Muscle layer of colon (tissue), 2 donors: ENCODE data around the gene ST6GALNAC3.

Experiments used
- H3K27ac ChIP-seq: one replicate; pipeline ENCODE4 v1.7.0; 2013; ENCODE audit warnings: low read depth, mild to moderate bottlenecking, low read length, moderate library complexity
- H3K27me3 ChIP-seq, 2 donors: one replicate each; pipeline ENCODE4 v1.7.0; 2013; ENCODE audit warnings: low read length in 2 of 2, mild to moderate bottlenecking in 2 of 2; ENCODE audit not compliant: insufficient read depth in 2 of 2, control insufficient read depth in 1 of 2
- H3K36me3 ChIP-seq: one replicate; pipeline ENCODE4 v1.7.0; 2013; ENCODE audit warnings: mild to moderate bottlenecking, low read length; ENCODE audit not compliant: insufficient read depth
- H3K4me1 ChIP-seq: one replicate; pipeline ENCODE4 v1.7.0; 2013; ENCODE audit warnings: mild to moderate bottlenecking, low read length; ENCODE audit not compliant: insufficient read depth
- H3K4me3 ChIP-seq, 2 donors: one replicate each; pipeline ENCODE4 v1.7.0; 2013; ENCODE audit warnings: low read length in 2 of 2, low read depth in 1 of 2, mild to moderate bottlenecking in 1 of 2, moderate library complexity in 1 of 2
- H3K9ac ChIP-seq: one replicate; pipeline ENCODE4 v1.7.0; 2013; ENCODE audit warnings: low read length
- H3K9me3 ChIP-seq: one replicate; pipeline ENCODE4 v1.7.0; 2013; ENCODE audit warnings: mild to moderate bottlenecking, low read length
- donor health status: abdominal sarcoma.
- donor health status: Adenocarcinoma of cecum.

The ST6GALNAC3 gene

DNA sequence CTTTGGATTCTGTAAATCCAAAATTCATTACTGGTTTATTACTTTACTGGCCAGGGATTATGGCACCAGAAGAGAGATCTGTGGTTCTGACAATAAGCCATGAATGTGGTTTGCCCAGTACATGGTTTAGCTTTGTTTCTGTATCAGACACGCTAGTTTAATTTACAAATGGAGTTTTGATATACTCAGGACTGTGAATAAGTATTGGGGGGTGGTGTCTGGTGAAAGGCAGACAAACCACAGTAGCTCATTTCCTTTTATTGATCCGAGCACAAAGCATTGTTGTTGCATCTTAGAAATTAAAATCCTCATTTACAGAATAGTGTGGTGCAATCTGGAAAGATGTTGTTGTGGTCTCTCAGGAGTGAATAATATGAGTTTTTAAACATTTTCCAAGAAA, 96.0 kb downstream of the ST6GALNAC3 start:
- Histone ChIP-seq H3K27me3 (no peaks in the 10 kb centered on the region), H3K9ac (no peak overlapping the region), H3K27ac (no peak overlapping the region), H3K36me3 (no peaks in the 10 kb centered on the region), H3K4me3 (no peak overlapping the region), H3K4me1 (no peaks in the 10 kb centered on the region), H3K9me3 (no peaks in the 10 kb centered on the region)

DNA sequence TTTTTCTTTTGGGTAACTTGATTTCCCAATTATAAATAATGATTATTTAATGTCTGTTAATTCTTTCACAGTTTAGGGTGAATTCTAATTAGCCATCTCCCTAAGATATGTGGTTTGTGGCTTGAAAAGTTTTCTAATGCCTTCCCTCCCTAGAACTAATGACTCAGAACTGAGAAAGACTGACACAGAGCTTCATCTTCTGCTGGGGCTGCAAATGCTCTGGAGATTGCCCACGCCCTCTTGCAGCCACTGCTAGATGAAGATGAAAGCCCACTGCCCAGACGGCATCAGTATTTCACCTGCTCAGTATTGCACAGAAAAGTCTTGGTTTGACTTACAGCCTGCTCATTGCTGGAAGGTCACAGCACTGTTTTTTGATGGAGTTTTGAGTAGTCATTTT, 101.5 kb downstream of the ST6GALNAC3 start:
- H3K36me3 ChIP-seq: no peaks in the 10 kb centered on the region
- no peak overlapping the region for H3K4me3 ChIP-seq
- H3K27ac ChIP-seq: no peak overlapping the region
- no peaks in the 10 kb centered on the region for H3K4me1 ChIP-seq
- H3K9me3 ChIP-seq: no peaks in the 10 kb centered on the region
- H3K9ac ChIP-seq: no peak overlapping the region
- no peaks in the 10 kb centered on the region for H3K27me3 ChIP-seq

DNA sequence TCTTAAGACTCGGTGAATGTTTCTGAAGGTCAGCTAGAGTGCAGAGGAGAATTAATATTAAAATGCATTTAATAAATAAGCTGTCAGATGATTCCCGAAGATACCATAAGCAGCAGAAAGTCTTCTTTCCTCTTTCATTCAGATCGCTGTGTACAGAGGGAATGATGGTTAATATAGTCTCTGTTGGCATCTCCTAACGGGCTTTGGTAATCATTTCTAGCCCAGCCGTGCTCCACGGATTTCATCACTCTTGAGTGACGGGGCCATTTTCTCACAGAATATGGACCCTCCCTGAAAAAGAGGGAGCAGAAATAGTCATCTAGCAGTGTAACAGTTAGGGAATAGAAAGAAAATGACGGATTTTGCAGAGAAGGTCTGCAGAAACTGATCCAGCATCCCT, 103.1 kb downstream of the ST6GALNAC3 start:
- Histone ChIP-seq H3K4me3 (no peak overlapping the region), H3K9me3 (no peaks in the 10 kb centered on the region), H3K9ac (no peak overlapping the region), H3K4me1 (no peaks in the 10 kb centered on the region), H3K27ac (no peak overlapping the region), H3K27me3 (no peaks in the 10 kb centered on the region), H3K36me3 (no peaks in the 10 kb centered on the region)

DNA sequence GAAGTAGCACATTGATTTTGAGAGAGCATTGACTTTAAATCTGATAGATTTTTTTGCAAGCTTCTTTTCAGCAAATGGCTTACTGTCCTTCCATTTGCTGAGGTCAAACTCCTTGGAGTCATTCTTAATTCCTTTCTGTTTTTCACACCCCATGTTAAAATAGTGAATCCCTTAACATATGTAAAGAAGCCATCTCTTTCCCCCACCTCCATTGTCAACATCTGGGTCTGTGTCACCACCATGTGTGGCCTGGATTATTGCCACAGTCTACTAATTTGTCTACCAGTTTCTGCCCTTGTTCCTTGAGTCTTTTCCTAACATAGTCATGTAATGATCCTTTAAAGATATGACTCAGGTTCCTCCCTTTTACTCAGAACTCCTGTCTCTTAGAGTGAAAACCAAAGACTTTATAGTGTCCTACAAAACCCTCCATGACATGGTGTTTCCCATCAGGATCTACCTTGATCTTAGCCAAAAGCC, 104.7 kb downstream of the ST6GALNAC3 start:
- Histone ChIP-seq H3K9ac (no peak overlapping the region), H3K9me3 (no peaks in the 10 kb centered on the region), H3K4me3 (no peak overlapping the region), H3K27ac (no peak overlapping the region), H3K27me3 (no peaks in the 10 kb centered on the region), H3K36me3 (no peaks in the 10 kb centered on the region), H3K4me1 (no peaks in the 10 kb centered on the region)

DNA sequence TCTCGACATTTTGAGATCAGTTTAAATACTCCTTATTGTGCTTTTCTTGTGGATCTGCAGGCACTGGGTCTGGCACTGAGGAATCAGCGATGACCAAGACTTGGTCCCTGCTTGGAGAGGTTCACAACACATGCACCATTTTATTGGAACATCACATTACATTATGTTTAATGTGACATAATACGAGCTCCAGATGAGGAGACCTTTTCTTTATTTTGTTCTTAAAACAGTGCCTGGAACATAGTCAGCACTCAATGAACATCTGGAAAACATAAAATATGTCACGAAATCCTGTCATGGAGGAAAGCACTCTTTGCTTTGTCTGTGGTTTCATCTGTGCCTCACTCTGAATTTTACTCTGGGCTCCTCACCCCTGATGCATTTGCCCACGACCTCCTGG, 110.7 kb downstream of the ST6GALNAC3 start:
- Histone ChIP-seq H3K27me3 (no peaks in the 10 kb centered on the region), H3K9me3 (no peaks in the 10 kb centered on the region), H3K4me3 (no peak overlapping the region), H3K36me3 (no peaks in the 10 kb centered on the region), H3K9ac (no peak overlapping the region), H3K4me1 (no peaks in the 10 kb centered on the region), H3K27ac (no peak overlapping the region)

DNA sequence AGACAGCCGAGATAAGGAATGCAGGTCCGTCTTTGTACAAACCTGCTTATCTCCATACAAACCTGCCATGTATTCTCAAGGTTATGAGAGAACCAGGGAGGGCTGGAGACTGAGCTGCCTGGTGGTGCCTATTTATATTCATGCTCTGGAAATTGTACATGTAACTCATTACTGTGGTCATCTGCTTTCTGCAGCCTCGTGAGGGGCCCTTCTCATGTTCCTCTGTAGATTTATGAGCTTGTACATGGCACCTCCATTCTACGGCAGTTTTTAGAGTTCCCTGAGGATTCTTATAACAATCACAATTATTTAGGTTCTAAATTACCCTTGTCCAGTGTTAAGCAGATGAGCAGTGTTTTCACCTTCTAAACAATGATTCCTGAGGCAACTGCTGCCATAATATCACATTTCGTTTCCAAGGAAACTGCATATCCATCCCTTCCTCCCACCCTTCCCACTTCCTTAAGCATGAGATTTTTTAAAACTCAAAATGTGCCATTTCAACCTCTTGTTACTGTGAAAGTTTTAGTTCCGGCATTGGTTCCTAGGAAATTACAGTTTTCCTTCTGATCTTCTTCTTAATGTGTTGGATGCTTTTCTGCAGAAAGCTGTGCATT, 112.1 kb downstream of the ST6GALNAC3 start:
- no peaks in the 10 kb centered on the region for H3K9me3 ChIP-seq
- no peaks in the 10 kb centered on the region for H3K36me3 ChIP-seq
- H3K27me3 ChIP-seq: no peaks in the 10 kb centered on the region
- no peaks in the 10 kb centered on the region for H3K4me1 ChIP-seq
- no peak overlapping the region for H3K9ac ChIP-seq
- H3K4me3 ChIP-seq: no peak overlapping the region
- H3K27ac ChIP-seq: no peak overlapping the region

DNA sequence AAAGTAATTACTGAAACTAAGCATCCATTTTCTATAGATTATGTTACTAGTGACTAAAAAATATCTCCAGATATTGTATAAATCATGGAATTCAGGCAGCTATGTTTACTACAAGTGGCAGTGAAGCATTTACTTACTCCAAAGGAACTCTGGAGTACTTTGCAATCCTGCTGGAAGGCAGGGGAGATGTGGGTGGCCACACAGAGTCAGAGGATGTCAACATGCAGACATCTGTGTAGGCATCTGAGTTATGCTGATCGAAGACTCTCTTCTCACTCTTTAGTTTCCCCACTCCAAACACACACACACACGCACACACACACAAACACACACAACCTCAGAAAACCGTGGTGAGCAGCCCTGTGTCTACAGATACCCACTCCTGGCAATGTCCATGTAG, 112.9 kb downstream of the ST6GALNAC3 start:
- H3K27me3 ChIP-seq: no peaks in the 10 kb centered on the region
- no peaks in the 10 kb centered on the region for H3K36me3 ChIP-seq
- no peak overlapping the region for H3K9ac ChIP-seq
- no peak overlapping the region for H3K4me3 ChIP-seq
- H3K4me1 ChIP-seq: no peaks in the 10 kb centered on the region
- no peaks in the 10 kb centered on the region for H3K9me3 ChIP-seq
- no peak overlapping the region for H3K27ac ChIP-seq

DNA sequence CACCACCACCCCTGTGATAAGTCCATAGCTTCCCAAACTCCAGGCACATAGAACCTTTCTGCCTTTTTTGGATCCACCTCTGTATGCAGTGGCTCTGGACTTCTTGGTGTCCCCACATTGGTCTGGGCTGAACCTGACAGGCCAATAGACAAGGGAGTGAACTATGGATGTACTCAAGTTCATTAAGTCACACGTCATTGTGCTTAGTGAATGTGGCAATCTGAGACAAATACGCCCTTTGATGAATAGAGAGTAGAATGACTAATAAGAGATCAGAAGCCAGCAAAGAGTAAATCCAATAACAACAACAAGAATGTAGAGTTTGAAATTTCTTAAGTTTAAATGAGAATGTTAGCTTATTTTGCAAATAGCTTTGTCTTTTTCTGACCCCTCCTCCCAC, 114.8 kb downstream of the ST6GALNAC3 start:
- Histone ChIP-seq H3K9ac (no peak overlapping the region), H3K36me3 (no peaks in the 10 kb centered on the region), H3K9me3 (no peaks in the 10 kb centered on the region), H3K4me1 (no peaks in the 10 kb centered on the region), H3K4me3 (no peak overlapping the region), H3K27ac (no peak overlapping the region), H3K27me3 (no peaks in the 10 kb centered on the region)

DNA sequence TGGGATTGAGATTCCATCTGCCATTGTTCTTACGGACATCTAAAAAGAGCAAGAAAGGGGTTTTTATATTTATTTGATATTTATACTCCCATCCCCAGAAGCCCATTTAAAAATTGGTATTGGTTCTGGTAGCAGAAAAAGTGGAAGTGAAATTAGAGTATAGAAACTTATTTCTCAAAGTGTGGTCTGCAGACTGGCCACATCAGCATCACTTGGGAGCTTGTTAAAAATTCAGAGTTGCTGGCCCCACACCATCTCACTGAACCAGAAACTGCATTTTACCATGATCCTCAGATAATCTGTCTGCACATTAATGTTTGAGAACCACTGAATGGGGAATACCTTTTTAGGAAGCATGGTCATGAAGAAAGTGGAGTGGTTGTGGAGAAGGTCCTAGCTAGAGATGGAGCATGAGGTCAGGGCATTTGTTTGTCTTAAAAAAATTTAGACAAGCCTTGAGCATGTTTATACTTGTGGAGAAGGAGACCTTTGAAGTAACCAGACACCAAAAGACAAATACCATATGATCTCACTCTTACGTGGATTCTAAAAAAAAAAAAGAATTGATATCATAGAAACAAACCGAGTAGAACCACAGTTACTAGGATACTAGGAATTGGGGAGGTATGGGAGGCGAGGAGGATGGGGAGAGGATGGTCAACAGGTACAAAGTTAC, 116.3 kb downstream of the ST6GALNAC3 start:
- H3K4me1 ChIP-seq: no peaks in the 10 kb centered on the region

DNA sequence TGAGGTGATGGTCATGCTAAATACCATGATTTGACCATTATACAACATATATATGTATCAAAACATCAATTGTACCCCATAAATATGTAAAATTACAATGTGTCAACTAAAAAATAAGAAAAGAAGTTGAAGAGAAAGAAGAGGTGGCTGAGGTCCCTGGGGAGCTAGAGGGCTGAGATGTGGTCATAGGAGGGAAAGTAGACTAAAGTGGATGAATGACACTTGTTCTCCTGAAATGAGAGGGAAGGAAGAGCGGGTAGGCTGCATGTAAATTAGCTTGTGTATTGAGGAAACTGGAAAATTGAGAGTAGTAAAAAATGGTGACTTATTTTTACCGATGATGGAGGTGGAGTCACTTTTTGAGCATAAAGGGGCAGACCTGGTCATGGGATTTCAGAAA, 117.0 kb downstream of the ST6GALNAC3 start:
- Histone ChIP-seq H3K36me3 (no peaks in the 10 kb centered on the region), H3K4me1 (no peaks in the 10 kb centered on the region), H3K27me3 (no peaks in the 10 kb centered on the region), H3K9me3 (no peaks in the 10 kb centered on the region), H3K27ac (no peak overlapping the region), H3K4me3 (no peak overlapping the region), H3K9ac (no peak overlapping the region)

More for the DNA sequence above, 116.3 kb downstream of the ST6GALNAC3 start:
- Histone ChIP-seq H3K27ac (no peak overlapping the region), H3K4me3 (no peak overlapping the region), H3K36me3 (no peaks in the 10 kb centered on the region), H3K27me3 (no peaks in the 10 kb centered on the region), H3K9ac (no peak overlapping the region), H3K9me3 (no peaks in the 10 kb centered on the region)

DNA sequence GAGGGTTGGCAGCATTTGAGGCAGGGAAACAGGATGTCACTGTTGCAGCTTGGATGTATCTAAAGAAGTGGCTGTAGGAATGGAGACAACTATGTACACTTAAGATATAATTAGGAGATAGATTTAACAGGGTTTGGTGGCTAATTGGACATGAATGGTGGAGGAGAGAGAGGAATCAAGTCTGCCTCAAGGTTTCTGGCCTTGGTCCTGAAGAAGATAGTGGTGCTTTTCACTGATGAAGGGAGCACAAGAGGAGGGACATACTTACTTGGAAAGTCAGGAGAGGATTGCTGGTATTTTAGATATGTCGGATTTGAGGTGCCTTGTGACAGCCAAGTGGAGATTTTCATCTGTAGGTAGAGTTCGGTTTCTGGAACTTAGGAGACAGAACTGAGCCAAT, 123.9 kb downstream of the ST6GALNAC3 start:
- Histone ChIP-seq H3K27me3 (no peaks in the 10 kb centered on the region), H3K27ac (no peak overlapping the region), H3K4me1 (no peaks in the 10 kb centered on the region), H3K36me3 (no peaks in the 10 kb centered on the region), H3K4me3 (no peak overlapping the region), H3K9me3 (no peaks in the 10 kb centered on the region), H3K9ac (no peak overlapping the region)

DNA sequence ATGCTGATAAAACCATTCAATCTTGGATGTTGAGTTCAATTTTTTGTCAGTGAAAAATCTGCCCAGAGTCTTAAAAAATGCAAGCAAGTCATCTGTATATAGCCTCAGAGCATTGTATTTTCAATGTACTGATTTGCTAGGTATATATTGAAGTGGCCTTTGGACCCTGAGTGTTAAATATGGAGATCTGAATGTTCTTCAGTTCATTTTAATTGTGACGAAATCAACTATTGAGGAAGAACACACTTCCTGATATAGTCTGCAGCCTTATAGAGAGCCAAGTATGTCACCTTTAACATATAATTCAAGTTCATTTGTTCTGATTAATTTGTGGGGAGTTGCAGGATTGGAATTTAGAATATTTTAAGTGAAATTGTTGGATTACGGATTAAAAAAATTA, 128.1 kb downstream of the ST6GALNAC3 start:
- Histone ChIP-seq H3K36me3 (no peaks in the 10 kb centered on the region), H3K4me3 (no peak overlapping the region), H3K27ac (no peak overlapping the region), H3K9me3 (no peaks in the 10 kb centered on the region), H3K4me1 (no peaks in the 10 kb centered on the region), H3K9ac (no peak overlapping the region), H3K27me3 (no peaks in the 10 kb centered on the region)
